Activated effector memory CD4-positive, alpha-beta T cell treated with anti-CD3 and anti-CD28 coated beads, Interleukin-2, amount 50 U/mL, for 16 hours (primary cell): ENCODE results near the gene STIM2.

ENCODE experiments used
- DNase-seq: peaks from one replicate; pipeline ENCODE4 v3.0.0-alpha.2; 2020

STIM2 gene

DNA sequence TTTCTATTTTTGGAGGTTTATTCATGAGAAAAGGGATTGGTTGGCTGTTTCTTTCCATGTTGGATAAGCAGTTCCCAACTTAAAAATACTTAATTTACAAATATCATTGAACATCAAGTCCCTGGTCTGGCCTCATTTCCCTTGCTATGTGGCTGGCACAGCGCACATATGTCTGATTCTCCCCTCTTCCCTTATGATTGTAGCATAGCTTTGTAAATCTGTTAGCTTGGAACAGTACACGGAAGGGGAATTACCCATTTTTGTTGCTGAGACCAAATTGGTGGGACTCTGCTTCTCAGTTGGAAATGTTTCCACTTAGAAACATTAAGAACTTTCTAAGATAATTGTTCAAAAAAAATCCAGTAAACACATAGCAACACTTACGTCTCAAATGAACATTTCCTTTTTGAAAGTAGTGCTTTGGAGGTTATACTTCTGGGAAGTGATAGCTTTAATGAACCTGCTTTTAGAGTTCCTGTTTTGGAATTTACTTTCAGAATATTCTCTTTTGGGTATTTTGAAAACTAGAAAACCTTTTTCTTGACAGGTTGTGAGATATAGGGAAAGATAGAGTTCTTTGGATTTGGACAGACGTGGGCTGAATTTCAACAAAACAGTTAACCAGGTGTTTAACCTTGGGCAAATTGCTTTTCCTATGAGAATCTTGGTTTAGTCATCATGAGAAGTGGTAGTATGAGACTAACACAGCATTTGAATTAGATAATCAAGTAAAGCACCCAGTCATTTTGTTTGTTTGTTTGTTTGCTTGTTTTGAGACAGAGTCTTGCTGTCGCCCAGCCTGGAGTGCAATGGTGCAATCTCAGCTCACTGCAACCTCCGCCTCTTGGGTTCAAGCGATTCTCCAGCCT is 47.3 kb downstream of the STIM2 start:
- no peak for DNase-seq

DNA sequence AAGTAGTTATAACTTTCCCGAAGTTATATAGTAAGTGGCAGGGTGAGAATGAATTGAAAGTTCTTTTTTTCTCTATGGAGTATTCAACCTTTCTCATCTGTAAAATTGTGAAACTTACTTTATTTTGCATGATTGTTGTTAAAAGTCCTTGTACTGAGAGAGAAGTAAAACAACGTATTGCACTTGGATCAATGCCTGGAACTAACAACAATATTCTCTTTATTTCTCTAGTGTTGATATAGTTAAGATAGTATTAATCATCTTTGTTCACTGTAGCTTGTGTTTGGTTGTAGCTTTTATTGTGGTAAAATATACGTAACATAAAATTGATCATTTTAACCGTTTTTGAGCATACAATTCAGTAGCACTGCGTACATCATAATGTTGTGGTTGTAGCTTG is 48.7 kb downstream of the STIM2 start:
- DNase-seq = no peak

DNA sequence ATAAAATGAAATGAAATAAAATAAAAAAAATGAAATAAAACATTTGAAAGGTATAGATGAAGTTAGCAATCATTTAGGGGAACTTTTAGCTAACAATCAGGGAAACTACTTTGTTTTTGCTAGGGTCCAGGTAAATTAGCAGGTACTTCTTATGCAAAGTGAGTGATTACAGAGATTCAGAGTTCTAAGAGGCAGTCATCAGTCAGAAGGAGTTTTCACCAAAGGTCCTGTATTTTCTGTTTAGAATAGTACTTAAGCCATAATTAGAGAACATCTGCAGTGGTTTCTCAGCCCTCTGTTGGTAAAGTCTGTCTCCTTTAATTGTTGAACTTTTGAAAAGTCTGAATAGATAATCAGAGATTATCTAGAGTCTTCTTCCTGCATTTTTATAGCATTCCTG is 50.6 kb downstream of the STIM2 start:
- no peak for DNase-seq

DNA sequence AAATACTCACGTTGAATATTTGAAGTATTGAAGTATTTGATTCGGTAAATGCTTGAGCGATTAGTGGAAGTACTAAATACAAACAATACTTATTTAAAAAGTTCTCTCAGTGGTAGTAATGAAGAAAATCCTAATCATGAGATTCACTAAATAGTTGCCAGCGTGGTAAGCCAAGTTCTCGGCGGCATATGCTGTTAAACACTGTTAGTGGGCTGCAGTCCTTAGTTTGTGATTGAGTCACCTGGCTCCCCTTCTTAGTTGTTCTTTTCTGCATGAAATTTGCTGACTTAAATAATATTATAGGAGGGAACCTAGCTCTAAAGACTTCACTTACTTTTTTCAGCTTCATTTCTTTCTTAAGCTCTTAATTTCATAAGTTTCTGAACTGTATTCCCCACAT is 51.4 kb downstream of the STIM2 start:
- DNase-seq = no peak

DNA sequence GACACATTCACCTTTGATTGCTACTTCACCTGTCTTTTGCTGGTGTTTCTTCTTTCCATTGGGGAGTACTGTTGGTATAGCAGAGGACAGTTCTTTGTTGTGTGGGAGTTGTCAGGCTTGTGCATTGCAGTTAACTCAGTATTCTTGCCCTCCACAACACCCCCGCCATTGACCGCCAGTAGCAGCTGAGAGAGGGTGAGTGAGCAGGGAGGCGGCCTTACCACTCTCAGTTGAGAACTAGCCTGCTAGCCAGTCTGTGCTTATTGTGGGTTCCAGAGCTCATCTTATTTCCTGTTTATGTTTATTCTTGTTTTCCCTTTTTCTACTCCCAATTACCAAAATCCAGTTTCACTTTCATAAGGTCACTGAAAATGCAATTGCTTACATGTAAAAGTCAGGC is 52.2 kb downstream of the STIM2 start:
- DNase-seq = peak; percentile 64

DNA sequence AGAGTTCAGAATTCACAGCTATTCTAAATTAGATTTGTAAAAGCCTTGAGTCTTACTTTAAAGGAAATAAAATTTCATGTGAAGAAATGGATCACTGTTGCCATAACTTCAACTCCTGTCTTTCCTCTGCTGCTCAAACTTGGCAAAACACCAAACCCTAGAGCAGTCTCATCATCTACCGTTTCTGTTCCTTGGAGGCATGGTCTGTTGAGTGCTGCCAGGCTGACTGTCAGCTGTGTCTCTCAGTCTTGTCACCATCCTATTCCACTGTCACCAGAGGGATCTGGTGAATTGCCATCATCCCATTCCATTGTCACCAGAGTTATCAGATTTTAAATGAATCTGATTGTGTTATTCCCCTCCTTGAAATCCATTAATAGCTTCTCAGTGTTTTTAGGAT is 55.6 kb downstream of the STIM2 start:
- DNase-seq = no peak

DNA sequence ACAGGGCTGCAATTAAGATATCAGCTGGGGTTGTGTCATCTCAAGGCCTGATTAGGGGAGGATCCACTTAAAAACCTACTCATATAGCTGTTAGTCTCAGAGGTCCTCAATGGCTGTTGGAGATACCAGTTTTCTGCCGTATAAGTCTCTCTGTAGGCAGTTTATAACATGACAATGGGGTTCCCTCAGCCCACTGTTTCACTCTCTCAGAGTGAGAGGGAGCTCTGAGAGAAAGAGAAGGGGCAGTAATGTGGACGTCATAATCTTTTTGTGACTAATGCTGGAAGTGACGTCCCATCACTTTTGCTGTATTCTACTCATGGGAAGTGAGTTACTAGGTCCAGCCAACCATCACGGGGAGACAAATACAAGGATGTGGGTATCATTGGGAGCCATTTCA is 70.3 kb downstream of the STIM2 start:
- DNase-seq = no peak

DNA sequence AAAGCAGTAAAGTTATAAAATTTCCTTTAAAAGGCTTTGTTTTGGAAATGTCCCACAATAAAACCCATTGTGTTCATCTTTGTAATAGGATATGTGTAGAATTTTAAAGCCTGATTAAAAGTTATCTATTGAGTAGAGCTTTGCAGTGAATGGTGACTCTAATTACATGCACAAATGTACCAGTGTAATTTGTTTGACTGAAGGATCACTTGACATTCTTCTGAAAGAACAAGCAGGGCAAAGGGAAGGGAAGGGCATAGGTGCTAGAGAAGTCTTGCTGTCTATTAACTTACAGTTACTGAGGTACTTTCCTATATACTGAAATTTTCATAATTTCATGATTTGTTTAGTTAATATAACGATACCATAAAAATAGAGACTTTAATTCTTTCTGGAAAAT is 70.8 kb downstream of the STIM2 start:
- DNase-seq = no peak

DNA sequence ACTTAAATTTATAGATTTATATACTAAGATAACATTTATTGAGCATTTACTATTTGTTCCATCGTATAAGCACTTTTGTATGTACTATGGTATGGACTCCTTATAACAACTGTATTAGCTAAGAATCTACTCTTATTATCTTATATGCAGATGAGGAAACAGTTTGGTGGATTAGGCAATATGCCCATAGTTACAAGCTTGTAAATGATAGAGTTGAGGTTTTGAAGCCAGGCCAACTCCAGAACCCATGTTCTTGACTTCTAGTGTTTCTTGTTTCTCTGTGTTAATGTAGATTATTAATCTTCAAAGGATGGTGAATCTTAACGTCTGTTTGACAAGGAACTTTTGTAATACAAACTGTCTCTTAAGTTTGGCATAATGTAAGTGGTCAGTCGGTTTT is 71.3 kb downstream of the STIM2 start:
- no peak for DNase-seq

DNA sequence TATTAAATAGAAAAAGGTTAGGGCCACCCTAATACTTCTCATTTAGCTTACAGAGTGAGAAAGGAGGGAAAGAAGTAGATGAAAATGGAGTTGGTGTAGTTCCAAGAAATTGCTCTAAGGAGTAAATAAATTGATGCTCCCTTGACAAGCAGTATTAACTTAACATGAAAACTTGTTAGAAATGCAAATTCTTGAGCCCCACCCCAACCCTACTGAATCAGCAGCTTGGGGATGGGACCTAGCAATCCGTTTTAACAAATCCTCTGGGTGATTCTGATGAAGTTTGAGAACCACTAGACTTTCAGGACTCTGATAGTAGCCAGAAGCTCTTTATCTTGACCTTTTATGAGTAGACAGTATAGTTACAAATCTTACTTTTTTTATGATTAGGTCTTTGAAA is 74.8 kb downstream of the STIM2 start:
- no peak for DNase-seq

DNA sequence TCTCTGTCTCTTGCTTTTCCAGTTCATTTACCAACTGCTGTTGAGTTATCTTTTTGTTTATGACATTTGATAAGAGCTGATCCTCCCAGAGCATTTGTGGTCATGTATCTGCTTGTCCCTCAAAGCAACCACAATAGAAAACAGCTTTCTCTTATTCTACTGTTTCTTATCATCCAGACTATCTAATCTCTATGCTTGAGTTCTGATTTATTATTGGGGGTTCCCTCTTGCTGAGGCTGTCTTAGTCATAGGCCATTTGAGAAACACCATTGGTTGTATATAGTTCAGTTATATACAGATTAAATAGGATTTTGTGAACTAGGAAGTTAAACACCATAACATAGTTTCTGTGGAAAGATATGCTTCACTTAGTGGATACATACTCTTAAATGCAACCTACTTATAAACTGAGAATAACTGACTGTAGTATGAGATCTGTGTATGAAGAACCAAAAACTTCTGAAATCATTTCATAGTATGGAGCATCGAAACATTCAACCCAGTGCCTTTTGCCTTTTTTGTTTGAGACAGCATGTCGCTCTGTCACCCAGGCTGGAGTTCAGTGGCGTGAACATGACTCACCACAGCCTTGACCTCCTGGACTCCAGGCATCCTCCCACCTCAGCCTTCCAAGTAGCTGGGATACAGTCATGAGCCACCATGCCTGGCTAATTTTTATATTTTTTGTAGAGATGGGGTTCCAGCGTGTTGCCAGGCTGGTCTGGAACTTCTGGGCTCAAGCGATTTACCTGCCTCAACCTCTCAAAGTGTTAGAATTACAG is 75.8 kb downstream of the STIM2 start:
- DNase-seq = no peak

DNA sequence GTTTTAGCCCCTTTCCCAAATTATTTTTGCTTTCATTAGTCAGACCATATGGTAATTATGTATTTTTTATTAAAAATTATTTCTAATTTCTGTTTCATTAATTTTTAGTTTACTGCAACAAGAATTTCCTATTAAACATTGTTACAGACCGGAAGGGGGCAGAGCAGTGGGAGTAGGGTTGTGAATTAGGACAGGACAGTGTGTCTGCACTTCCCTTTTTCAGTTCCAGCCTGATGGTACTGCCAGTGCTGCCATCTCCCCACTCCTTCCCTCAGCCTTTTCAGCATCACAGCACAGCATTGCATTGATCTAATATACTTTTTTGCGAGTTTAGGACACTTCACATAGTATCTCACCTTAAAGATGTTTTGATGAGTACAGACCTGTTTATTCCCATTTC is 76.5 kb downstream of the STIM2 start:
- DNase-seq = no peak

DNA sequence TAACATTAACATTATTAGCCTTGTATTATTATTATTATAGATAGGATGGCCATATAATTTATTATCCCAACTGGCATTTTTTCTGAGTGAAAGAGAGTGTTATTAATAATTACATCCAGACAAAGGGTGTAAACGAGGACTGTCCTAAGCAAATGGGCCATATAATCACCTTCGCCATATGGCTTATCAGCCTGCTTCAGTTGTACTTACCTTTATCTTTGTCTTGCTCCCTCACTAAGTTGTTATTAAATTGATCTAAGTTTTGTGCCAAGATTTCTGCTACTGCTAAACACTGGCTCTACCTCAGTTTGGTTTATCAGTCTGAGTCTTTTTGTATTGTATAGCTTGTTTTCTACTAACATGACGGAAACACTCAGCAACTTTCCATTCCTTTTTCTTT is 76.9 kb downstream of the STIM2 start:
- no peak for DNase-seq

DNA sequence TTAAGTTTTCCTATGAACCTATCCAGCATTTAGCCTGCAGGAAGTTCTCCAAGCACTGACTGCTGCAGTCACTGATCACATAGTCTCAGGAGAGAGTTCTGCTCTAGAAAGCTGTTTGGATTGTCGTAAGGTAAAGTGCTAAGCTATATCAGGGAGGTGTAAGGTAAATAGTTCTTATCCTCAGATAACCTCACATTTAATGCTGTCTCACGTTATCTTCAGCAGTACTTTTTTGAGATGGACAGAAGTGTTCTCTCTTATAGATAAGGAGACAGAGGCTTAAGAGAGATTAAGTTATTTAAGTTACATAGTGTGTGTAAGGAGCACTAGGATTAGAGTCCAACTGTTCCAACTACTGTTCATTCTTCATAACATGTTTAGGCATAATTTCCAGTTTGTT is 77.9 kb downstream of the STIM2 start:
- DNase-seq = no peak

DNA sequence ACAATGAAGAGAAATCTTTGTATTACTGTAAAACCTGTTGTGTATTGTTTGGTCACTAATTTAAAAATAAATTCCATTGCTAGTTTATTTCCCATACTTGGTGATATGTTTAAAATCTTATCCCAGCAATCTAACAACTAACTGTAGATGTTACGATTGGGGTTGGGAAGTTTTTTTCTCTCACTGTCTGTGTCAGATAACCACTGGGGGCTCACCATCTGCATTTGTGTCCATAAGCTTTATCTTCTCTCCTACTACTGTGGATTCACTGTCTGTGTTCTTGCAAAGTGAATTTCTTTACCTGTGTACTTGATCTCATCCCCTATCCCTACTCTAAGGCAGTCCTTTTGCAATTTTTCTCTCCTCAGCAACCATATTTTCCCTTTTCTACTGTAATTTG is 81.3 kb downstream of the STIM2 start:
- DNase-seq = no peak

DNA sequence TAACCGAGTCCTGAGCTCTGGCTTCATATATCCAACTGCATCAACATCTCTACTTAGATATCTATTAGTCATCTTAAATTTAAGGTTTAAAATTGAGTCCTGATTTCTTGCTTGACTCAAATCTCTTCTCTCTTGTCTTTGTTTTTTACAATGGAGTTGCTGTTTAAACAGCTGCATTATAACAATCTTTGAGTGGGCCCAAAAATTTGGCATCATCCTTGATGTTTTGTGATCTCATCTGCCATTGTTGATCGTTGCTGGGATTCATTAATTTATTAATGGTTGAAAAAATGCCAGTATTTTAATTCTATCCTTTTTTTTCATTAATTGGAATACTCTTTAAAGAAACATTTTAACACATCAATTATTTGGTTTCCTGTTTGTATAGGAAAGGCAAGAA is 82.2 kb downstream of the STIM2 start:
- DNase-seq = no peak

DNA sequence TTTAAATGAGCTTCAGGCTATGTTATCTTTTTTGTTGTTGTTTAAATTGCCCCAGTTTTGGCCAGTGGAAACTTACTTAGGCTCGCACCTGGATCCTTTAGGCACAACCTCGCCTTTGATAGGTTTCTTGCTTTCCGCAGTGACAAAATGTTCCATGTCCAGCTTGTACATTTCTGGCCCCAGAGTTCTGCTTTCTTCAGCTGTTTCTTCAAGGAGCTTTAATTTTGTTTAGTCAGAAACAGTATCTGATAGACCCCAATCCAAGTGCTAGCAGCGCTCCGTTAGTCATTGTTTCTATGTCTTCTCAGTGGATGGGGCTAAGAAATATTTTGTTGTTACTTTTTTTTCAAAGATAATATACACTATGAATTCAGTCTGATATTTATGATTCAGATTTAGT is 82.8 kb downstream of the STIM2 start:
- DNase-seq = no peak

DNA sequence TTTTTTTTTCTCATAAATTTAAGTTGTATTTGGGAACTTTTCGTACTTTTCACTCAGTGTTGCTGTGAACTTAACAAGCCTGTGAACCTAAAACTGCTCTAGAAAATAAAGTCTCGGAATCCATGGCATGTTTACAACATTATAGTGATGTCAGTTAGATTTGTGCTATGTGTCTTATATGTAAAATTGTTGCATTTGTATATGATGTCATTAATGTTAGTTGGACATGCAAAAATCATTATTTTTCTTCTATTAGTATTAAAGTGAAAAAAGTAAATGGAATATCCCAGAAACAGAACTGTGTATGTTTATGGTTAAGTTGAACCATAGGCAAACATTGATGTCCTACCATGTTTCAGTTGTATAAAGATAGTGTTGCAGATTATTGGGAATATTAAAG is 85.2 kb downstream of the STIM2 start:
- DNase-seq = no peak

DNA sequence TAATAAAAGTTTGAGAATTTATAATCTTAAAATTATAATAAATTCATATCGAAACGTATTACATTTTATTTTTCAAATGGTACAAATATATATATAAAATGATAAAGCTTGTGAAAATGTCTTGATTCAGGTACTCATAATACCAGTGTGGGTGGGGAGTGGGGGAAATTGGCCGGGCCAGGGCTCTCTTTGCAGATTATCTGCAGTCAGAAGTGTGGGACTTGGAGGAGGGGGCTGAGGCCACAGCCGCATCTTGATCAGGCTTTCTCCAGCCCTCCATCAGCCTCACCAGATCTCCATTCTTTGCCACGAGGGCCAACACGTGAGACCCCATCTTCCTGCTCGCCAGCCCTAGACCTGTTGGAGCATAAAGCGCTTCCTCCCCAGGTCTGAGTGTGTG is 86.7 kb downstream of the STIM2 start:
- no peak for DNase-seq

DNA sequence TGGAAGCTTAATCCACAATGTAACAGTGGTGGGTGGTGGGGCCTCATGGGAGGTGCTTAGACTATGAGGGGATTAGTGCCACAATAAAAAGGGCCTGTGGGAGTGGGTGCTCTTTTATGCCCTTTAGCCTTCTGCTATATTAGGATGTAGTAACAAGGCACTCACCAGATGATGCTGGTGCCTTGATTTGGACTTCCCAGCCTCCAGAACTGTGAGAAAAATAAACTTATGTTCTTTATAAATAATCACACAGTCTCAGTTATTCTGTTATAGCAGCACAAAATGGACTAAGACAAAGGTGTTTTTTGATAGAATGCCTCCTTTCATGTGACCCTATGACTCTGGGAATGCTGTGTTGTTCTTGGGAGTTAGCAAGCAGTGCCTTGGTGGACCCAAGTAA is 89.8 kb downstream of the STIM2 start:
- no peak for DNase-seq

DNA sequence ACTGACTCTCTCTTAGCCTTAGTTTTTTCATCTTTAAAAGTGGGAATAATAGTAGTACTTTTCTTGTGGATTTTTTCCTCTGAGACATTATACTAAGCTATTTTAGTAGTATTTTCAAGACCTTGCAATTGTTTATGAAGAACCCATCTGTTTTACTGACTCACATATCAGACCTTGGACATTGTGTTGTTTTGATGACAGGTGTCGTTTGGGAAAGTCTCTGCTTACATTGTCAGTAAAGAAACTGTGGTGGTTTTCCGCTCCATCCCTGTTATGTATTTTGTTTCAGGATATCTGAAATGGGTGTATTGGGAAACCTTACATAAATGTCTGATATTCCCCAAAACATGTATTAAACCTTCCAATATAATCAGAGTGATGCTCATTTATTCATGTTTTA is 92.2 kb downstream of the STIM2 start:
- DNase-seq = no peak

DNA sequence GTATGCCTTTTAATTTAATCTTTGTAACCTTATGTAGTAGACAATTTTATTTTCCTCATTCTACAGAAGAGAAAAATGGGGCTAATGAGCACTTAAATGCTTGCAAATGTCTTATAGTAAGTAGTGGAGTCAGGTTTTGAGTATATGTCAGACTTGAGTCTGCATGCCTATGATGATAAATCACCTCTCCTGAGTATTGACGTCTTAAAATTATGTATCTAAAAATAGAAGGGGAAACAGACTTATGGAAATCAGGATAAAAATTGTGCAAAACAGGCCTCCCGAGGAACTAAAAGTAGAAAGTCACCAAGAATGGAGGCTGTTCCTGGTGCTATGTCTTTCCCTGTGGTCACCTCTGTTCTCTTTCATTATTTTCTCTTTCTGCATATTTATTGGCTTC is 92.7 kb downstream of the STIM2 start:
- no peak for DNase-seq

DNA sequence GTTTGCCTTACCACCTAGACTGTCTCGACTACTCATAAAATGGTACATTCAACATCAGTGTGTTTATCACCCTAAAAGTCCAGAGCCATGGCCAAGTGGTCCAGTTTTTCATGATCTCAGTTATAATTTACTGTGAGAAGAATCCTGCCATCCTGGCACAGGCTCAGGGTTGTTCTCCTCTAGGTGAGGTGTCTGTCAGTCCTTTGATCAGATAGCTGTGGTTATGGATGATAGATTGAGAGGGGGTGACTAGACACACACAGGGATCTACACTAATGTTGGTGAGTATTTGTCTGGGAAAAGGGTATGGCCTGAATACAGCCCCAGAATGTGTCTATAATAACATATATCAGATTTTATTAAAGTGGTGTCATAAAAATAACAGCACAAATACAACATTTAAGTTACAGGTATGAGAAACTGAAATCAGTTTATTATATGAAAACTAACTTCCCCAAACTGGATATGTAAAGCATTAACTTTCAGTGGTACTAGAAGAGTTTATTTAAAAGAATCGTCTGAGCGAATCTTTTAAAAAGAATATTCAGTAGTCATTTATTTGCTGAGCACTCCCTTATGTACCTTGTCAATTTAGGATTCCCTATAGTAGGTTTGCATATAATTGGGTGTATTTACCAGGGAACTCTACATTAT is 93.3 kb downstream of the STIM2 start:
- DNase-seq = no peak

DNA sequence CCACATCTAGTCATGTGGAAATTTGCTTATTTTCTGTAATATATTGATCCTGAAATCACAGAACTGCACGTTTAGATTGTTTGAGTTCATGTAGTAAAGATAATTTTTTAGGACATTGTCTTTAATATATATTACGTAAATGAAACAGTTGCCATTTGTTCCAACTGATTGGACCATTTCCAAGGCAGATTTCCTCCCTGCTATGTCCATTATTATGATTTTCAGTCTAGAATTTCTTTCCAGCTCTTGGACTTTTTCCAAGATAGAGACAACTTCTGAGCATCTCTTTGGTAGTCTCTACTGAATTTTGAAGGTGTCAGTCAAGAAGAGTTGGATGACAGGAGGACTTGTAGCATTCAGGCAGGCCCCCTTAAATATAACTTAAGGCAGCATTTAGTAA is 94.6 kb downstream of the STIM2 start:
- DNase-seq = no peak
